G401 (cell line): ENCODE data around the gene SPNS1. TPM values are rescaled to one million over a fixed set of nuclear protein-coding genes. Genes with fewer than 3 reads are reported as not detected.
A peak's percentile ranks its signal among the peaks of the same experiment; 100 is the strongest.
"Not testable (repeated sequence)": the region's sequence is repeated elsewhere in the genome, so short reads cannot be mapped to it uniquely, and the experiment has no call there.

Experiments
- DNase-seq: peaks from one replicate; pipeline ENCODE4 v3.0.0-alpha.2; 2015; ENCODE audit warnings: low spot score
- in situ Hi-C: cut with HindIII; loops from 2 replicates; pipeline ENCODE4 v1.10.0; 2016; ENCODE audit warnings: low sequenced_read_pairs, mixed read lengths
- total RNA-seq: library from RNA; depleted of rRNA; stranded (reverse); fragments of >200 nt; shearing (Covaris generic); gene quantifications from 2 replicates; pipeline ENCODE4 v1.2.3, GENCODE V29; 2014; rRNA removed

The SPNS1 gene
- 64.4 and 81.8 TPM in 2 replicates for total RNA-seq

- in situ Hi-C loops: no loop called here
- DNase-seq: peak; percentile 94
These were observed at the start of gene SPNS1 for GRCh38 chr16:28974437-28975157. Gene SPNS1 (plus strand): TSS chr16:28974778. CDS start chr16:28975152, 374 bp downstream.

GRCh38 chr16:28925386-28926228 is 49.0 kb upstream of the SPNS1 start:
- in situ Hi-C loops: no loop called here

GRCh38 chr16:28926284-28926683 is 48.3 kb upstream of the SPNS1 start:
- DNase-seq, in situ Hi-C loops: not testable (repeated sequence)

More at GRCh38 chr16:28925386-28926228, 49.0 kb upstream of the SPNS1 start:
- DNase-seq: peak; percentile 59

- in situ Hi-C loops: no loop called here
- no peak for DNase-seq
These were observed 46.8 kb upstream of the SPNS1 start for GRCh38 chr16:28927815-28928214.

GRCh38 chr16:28930203-28930602 is 44.4 kb upstream of the SPNS1 start:
- no peak for DNase-seq
- in situ Hi-C loops: no loop called here

- in situ Hi-C loops: no loop called here
- no peak for DNase-seq
These were observed 43.9 kb upstream of the SPNS1 start for GRCh38 chr16:28930652-28931051.

GRCh38 chr16:28931801-28932225 is 42.8 kb upstream of the SPNS1 start, which contains the start of gene CD19:
Gene CD19 (plus strand): TSS chr16:28931971. CDS start chr16:28932001, 30 bp downstream.
- in situ Hi-C loops: no loop called here
- no peak for DNase-seq

- DNase-seq: peak; percentile 27
- in situ Hi-C loops: no loop called here
These were observed 42.0 kb upstream of the SPNS1 start for GRCh38 chr16:28932339-28933141.

GRCh38 chr16:28933171-28933570 is 41.4 kb upstream of the SPNS1 start:
- DNase-seq: no peak
- in situ Hi-C loops: no loop called here

- no peak for DNase-seq
- in situ Hi-C loops: no loop called here
These were observed 39.2 kb upstream of the SPNS1 start for GRCh38 chr16:28935346-28935745.

- in situ Hi-C loops: no loop called here
- peak; percentile 26 for DNase-seq
These were observed 38.4 kb upstream of the SPNS1 start for GRCh38 chr16:28935924-28936783.

GRCh38 chr16:28936784-28937155 is 37.8 kb upstream of the SPNS1 start:
- in situ Hi-C loops: no loop called here
- no peak for DNase-seq

GRCh38 chr16:28937222-28937876 is 37.2 kb upstream of the SPNS1 start:
- in situ Hi-C loops: no loop called here
- DNase-seq: no peak

GRCh38 chr16:28938721-28939120 is 35.9 kb upstream of the SPNS1 start:
- no peak for DNase-seq
- in situ Hi-C loops: no loop called here

- in situ Hi-C loops, DNase-seq: not testable (repeated sequence)
These were observed 34.8 kb upstream of the SPNS1 start for GRCh38 chr16:28939825-28940224.

- in situ Hi-C loops: no loop called here
These were observed 31.3 kb upstream of the SPNS1 start for GRCh38 chr16:28943281-28943680.

GRCh38 chr16:28946681-28947080 is 27.9 kb upstream of the SPNS1 start:
- in situ Hi-C loops: no loop called here
- no peak for DNase-seq

More at GRCh38 chr16:28943281-28943680, 31.3 kb upstream of the SPNS1 start:
- no peak for DNase-seq
